Vagina (tissue), 2 donors: ENCODE data around the gene GRAP. TPM values are rescaled to one million over a fixed set of nuclear protein-coding genes. Genes with fewer than 3 reads are reported as not detected.
"Not testable (repeated sequence)": the region's sequence is repeated elsewhere in the genome, so short reads cannot be mapped to it uniquely, and the experiment has no call there.

Experiments
- DNase-seq, 2 donors: peaks; one replicate each; pipeline ENCODE4 v3.0.0-alpha.2; 2017; ENCODE audit errors: extremely low spot score in 2 of 2
- H3K27ac ChIP-seq: fragments of 200-600 bp; sonication (generic); one replicate; pipeline ENCODE4 v1.5.1; 2019
- H3K27me3 ChIP-seq: fragments of 200-600 bp; sonication (generic); one replicate; pipeline ENCODE4 v1.5.1; 2019
- H3K36me3 ChIP-seq, 2 donors: fragments of 200-600 bp; sonication (generic); one replicate each; pipeline ENCODE4 v1.5.1; 2017 to 2019
- H3K4me1 ChIP-seq: fragments of 200-600 bp; sonication (generic); one replicate; pipeline ENCODE4 v1.5.1; 2019
- H3K4me3 ChIP-seq, 2 donors: fragments of 200-600 bp; sonication (generic); 1 replicate in 1 of 2; 2 replicates in 1 of 2; pipeline ENCODE4 v1.5.1; 2016 to 2019
- H3K9me3 ChIP-seq: fragments of 200-600 bp; sonication (generic); one replicate; pipeline ENCODE4 v1.5.1; 2019
- CTCF ChIP-seq, 3 experiments: fragments of 450-650 bp in 2 of 3; fragments of 200-600 bp in 1 of 3; sonication (generic) in 1 of 3; IDR thresholded peaks; one replicate each; pipeline ENCODE4 v1.5.1; 2017 to 2019; ENCODE audit warnings: antibody characterized with exemption in 3 of 3, mild to moderate bottlenecking in 2 of 3, moderate library complexity in 2 of 3
- POLR2A ChIP-seq, 2 donors: fragments of 450-650 bp; IDR thresholded peaks; one replicate each; pipeline ENCODE4 v1.6.1; 2017; ENCODE audit warnings: antibody characterized with exemption in 2 of 2, mild to moderate bottlenecking in 2 of 2, moderate library complexity in 2 of 2
- POLR2AphosphoS5 ChIP-seq, 2 donors: sonication (generic); formaldehyde crosslinking; IDR thresholded peaks; one replicate each; pipeline ENCODE4 v1.9.0; 2017; ENCODE audit warnings: antibody characterized with exemption in 2 of 2, mild to moderate bottlenecking in 2 of 2, low read depth in 1 of 2; ENCODE audit not compliant: insufficient read depth in 1 of 2
- intact Hi-C: fragments of 100-400 bp; cut with DNase I; formaldehyde crosslinking; loops from one replicate; pipeline ENCODE4 v1.15.1; 2023
- total RNA-seq: library from RNA; depleted of rRNA; stranded (reverse); fragments of >200 nt; gene quantifications from one replicate; pipeline ENCODE4 v1.2.3, GENCODE V29; 2016

The GRAP gene
- total RNA-seq, 1 donor from 2014 or later: 5.2 TPM

- Histone ChIP-seq H3K9me3 (no peaks in the 10 kb centered on the region), H3K4me3 (no peak overlapping the region), H3K4me1 (no peaks in the 10 kb centered on the region), H3K27ac (no peak overlapping the region), H3K27me3 (no peaks in the 10 kb centered on the region), H3K36me3 (no peaks in the 10 kb centered on the region)
- TF ChIP-seq POLR2AphosphoS5 (IDR thresholded peaks at IDR 0.05; ENCODE audit: insufficient read depth in 1 of 2, low read depth in 1 of 2) (no peak), CTCF (IDR thresholded peaks at IDR 0.05) (no peak), POLR2A (IDR thresholded peaks at IDR 0.05) (no peak)
- intact Hi-C loops: no loop called here
- no peak for DNase-seq
These were observed 23.4 kb downstream of the GRAP start for GRCh38 chr17:19023209-19023999.

GRCh38 chr17:19022747-19023146, 24.0 kb downstream of the GRAP start:
- Histone ChIP-seq H3K27me3 (no peaks in the 10 kb centered on the region), H3K27ac (no peak overlapping the region), H3K36me3 (no peaks in the 10 kb centered on the region), H3K4me1 (no peaks in the 10 kb centered on the region), H3K4me3 (no peak overlapping the region), H3K9me3 (no peaks in the 10 kb centered on the region)
- DNase-seq: no peak
- intact Hi-C loops: no loop called here
- TF ChIP-seq CTCF (IDR thresholded peaks at IDR 0.05) (no peak), POLR2AphosphoS5 (IDR thresholded peaks at IDR 0.05; ENCODE audit: insufficient read depth in 1 of 2, low read depth in 1 of 2) (no peak), POLR2A (IDR thresholded peaks at IDR 0.05) (no peak)

- Histone ChIP-seq H3K4me1 (no peaks in the 10 kb centered on the region), H3K27me3 (no peaks in the 10 kb centered on the region), H3K9me3 (no peaks in the 10 kb centered on the region), H3K27ac (no peak overlapping the region), H3K4me3 (no peak overlapping the region), H3K36me3 (no peaks in the 10 kb centered on the region)
- no peak for DNase-seq
- no peak for TF ChIP-seq CTCF (IDR thresholded peaks at IDR 0.05)
- TF ChIP-seq POLR2AphosphoS5 (IDR thresholded peaks at IDR 0.05; ENCODE audit: insufficient read depth in 1 of 2, low read depth in 1 of 2): no peak
- TF ChIP-seq POLR2A (IDR thresholded peaks at IDR 0.05): no peak
- intact Hi-C loops: no loop called here
These were observed 24.6 kb downstream of the GRAP start for GRCh38 chr17:19022128-19022527.

- intact Hi-C loops: no loop called here
- Histone ChIP-seq H3K9me3 (no peaks in the 10 kb centered on the region), H3K27ac (no peak overlapping the region), H3K27me3 (no peaks in the 10 kb centered on the region), H3K4me3 (no peak overlapping the region), H3K4me1 (no peaks in the 10 kb centered on the region), H3K36me3 (no peaks in the 10 kb centered on the region)
- no peak for DNase-seq
- TF ChIP-seq POLR2AphosphoS5 (IDR thresholded peaks at IDR 0.05; ENCODE audit: insufficient read depth in 1 of 2, low read depth in 1 of 2): no peak
- TF ChIP-seq CTCF (IDR thresholded peaks at IDR 0.05): no peak
- no peak for TF ChIP-seq POLR2A (IDR thresholded peaks at IDR 0.05)
These were observed 25.1 kb downstream of the GRAP start for GRCh38 chr17:19021622-19022083.

GRCh38 chr17:19021011-19021621, 25.6 kb downstream of the GRAP start:
- H3K27me3 ChIP-seq, DNase-seq, H3K4me1 ChIP-seq, H3K4me3 ChIP-seq, intact Hi-C loops, H3K27ac ChIP-seq, H3K9me3 ChIP-seq, H3K36me3 ChIP-seq: not testable (repeated sequence)
